RWPE2 (cell line): Measurements from ENCODE around the gene ACOX2.

Experiments used
- ATAC-seq: fragments of 200-7000 bp; cut with Tn5 transposase; 3 replicates; pipeline ENCODE4 v1.9.1; 2021; ENCODE audit warnings: low read depth
- DNase-seq: peaks from one replicate; pipeline ENCODE4 v3.0.0-alpha.2; 2020; ENCODE audit warnings: low spot score
- H3K27ac ChIP-seq: fragments of 450-650 bp; 2 replicates; pipeline ENCODE4 v1.5.1; 2017; ENCODE audit warnings: mild to moderate bottlenecking; ENCODE audit not compliant: poor library complexity, severe bottlenecking
- H3K27me3 ChIP-seq: fragments of 250-450 bp; sonication (Bioruptor Pico); 2 replicates; pipeline ENCODE4 v1.5.1; 2021; ENCODE audit warnings: mild to moderate bottlenecking, moderate library complexity; ENCODE audit not compliant: insufficient read depth, poor library complexity, severe bottlenecking
- H3K36me3 ChIP-seq: fragments of 250-450 bp; sonication (Bioruptor Pico); 2 replicates; pipeline ENCODE4 v1.5.1; 2020; ENCODE audit warnings: low read depth, mild to moderate bottlenecking, moderate library complexity
- H3K4me1 ChIP-seq: fragments of 250-450 bp; sonication (Bioruptor Pico); 2 replicates; pipeline ENCODE4 v1.5.1; 2021; ENCODE audit warnings: mild to moderate bottlenecking, moderate library complexity; ENCODE audit not compliant: insufficient read depth, poor library complexity, severe bottlenecking
- H3K4me3 ChIP-seq: fragments of 250-450 bp; sonication (Bioruptor Pico); 2 replicates; pipeline ENCODE4 v1.5.1; 2021; ENCODE audit warnings: mild to moderate bottlenecking, moderate library complexity; ENCODE audit not compliant: severe bottlenecking
- H3K9me3 ChIP-seq: fragments of 250-450 bp; sonication (Bioruptor Pico); 2 replicates; pipeline ENCODE4 v1.5.1; 2021; ENCODE audit warnings: mild to moderate bottlenecking, moderate library complexity; ENCODE audit not compliant: severe bottlenecking
- CTCF ChIP-seq: fragments of 450-650 bp; IDR thresholded peaks from one replicate; pipeline ENCODE4 v1.5.1; 2017; ENCODE audit warnings: mild to moderate bottlenecking, moderate library complexity; ENCODE audit not compliant: poor library complexity, severe bottlenecking

ACOX2 gene

DNA sequence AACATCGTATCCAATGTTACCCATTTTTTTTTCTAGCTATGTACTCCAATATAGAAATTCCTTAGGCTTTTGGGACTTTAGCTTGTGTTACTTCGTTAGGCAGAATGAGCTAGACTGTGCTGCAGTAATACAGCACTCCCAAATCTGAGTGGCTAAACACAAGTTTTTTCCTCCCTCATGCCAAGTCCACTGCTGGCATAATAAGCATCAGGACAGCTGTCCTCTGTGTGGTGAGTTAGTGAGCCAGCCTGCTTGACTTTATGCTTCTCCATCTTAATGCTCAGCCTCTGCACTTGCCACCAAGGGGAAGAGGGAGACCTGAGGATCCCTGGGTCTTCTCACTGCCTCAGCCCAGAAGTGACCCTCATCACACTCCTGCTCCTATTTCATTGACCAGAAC is 18.2 kb upstream of the ACOX2 start:
- Histone ChIP-seq H3K9me3 (no peaks in the 10 kb centered on the region), H3K4me3 (no peak overlapping the region), H3K27ac (no peak overlapping the region), H3K4me1 (no peaks in the 10 kb centered on the region), H3K27me3 (no peaks in the 10 kb centered on the region), H3K36me3 (no peaks in the 10 kb centered on the region)
- no peak for DNase-seq
- TF ChIP-seq CTCF, result no peak
- no peak for ATAC-seq

GRCh38 chr3:58553003-58553402 is 16.0 kb upstream of the ACOX2 start:
- DNase-seq (no peak), ATAC-seq (no peak)
- no peaks in the 10 kb centered on the region for H3K4me1 ChIP-seq
- no peak overlapping the region for H3K27ac ChIP-seq
- H3K9me3 ChIP-seq, result no peaks in the 10 kb centered on the region
- H3K36me3 ChIP-seq, result no peaks in the 10 kb centered on the region
- H3K27me3 ChIP-seq, result no peaks in the 10 kb centered on the region
- no peak overlapping the region for H3K4me3 ChIP-seq
- TF ChIP-seq CTCF, result no peak

DNA sequence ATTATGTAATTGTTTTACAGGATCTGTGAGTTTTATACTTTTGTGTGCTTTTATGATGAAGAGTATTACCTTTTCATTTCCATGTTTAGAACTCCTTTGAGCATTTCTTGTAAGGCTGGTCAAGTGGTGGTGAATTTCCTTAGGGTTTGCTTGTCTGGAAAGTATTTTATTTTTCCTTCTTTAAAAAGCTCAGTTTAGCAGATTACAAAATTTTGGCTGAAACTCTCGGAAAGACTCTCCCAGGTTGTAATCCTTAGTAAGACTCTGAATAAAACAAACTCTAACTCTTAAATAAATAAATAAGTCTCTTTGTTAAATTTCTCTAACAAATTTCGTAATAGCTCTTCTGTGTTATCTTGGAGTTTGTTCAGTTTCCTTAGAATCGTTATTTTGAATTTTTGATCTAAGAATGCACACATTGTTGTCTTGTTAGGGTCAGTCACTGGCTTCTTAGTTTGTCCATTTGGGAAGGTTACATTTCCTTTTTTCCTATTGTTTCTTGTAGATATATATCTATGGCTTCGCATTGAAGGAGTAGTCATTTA is 14.7 kb upstream of the ACOX2 start:
- H3K4me1 ChIP-seq, result no peaks in the 10 kb centered on the region
- DNase-seq (no peak), ATAC-seq (no peak)
- no peaks in the 10 kb centered on the region for H3K27me3 ChIP-seq
- H3K9me3 ChIP-seq, result no peaks in the 10 kb centered on the region
- H3K4me3 ChIP-seq, result no peak overlapping the region
- no peaks in the 10 kb centered on the region for H3K36me3 ChIP-seq
- TF ChIP-seq CTCF, result no peak
- H3K27ac ChIP-seq, result no peak overlapping the region

DNA sequence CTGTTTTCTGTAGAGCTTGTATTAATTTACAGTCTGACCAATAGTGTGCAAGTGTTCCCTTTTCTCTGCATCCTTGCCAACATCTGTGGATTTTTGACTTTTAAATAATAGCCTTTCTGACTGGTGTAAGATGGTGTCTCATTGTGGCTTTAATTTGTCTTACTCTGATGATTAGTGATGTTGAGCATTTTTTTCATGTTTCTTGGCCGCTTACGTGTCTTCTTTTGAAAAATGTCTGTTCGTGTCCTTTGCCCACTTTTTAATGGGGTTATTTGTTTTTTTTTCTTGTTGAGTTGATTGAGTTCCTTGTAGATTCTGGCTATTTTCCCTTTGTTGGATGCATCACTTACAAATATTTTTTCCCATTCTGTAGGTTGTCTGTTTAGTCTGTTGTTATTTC is 7.6 kb upstream of the ACOX2 start:
- no peaks in the 10 kb centered on the region for H3K36me3 ChIP-seq
- no peak for TF ChIP-seq CTCF
- no peaks in the 10 kb centered on the region for H3K9me3 ChIP-seq
- no peak overlapping the region for H3K27ac ChIP-seq
- no peaks in the 10 kb centered on the region for H3K4me1 ChIP-seq
- no peaks in the 10 kb centered on the region for H3K27me3 ChIP-seq
- ATAC-seq (no peak), DNase-seq (no peak)
- H3K4me3 ChIP-seq, result no peak overlapping the region

- Histone ChIP-seq H3K36me3 (no peaks in the 10 kb centered on the region), H3K27me3 (no peaks in the 10 kb centered on the region), H3K27ac (no peak overlapping the region), H3K4me1 (no peaks in the 10 kb centered on the region), H3K9me3 (no peaks in the 10 kb centered on the region), H3K4me3 (no peak overlapping the region)
- DNase-seq (no peak), ATAC-seq (no peak)
- TF ChIP-seq CTCF, result no peak
Measured at GRCh38 chr3:58540176-58540858, 3.3 kb upstream of the ACOX2 start.
